K562 (cell line): ENCODE measurements around the gene CMTM1. TPM values are rescaled to one million over a fixed set of nuclear protein-coding genes. Genes with fewer than 3 reads are reported as not detected.

Source experiments
- TAF1 ChIP-seq: IDR thresholded peaks from 2 replicates; pipeline ENCODE4 v1.6.1; 2011; ENCODE audit warnings: mild to moderate bottlenecking, low read length, moderate library complexity; ENCODE audit not compliant: insufficient read depth, control insufficient read depth, severe bottlenecking; ENCODE audit errors: extremely low read depth
- ZKSCAN8 ChIP-seq: fragments of 200-800 bp; sonication (Bioruptor generic); IDR thresholded peaks from 2 replicates; pipeline ENCODE4 v1.6.1; 2016; ENCODE audit warnings: missing genetic modification characterization, missing compliant biosample characterization
- ZNF707 ChIP-seq: fragments of 250-450 bp; sonication (Bioruptor Pico); conservative IDR thresholded peaks from 2 replicates; pipeline ENCODE4 v1.8.0; 2022; ENCODE audit warnings: inconsistent platforms, mild to moderate bottlenecking, moderate library complexity
- polyA plus RNA-seq, 8 experiments: library from polyadenylated mRNA; depleted of rRNA in 4 of 8; stranded (reverse) in 5 of 8; unstranded in 3 of 8; fragments of >200 nt; fragmentation: Nextera tagmentation in 2 of 8; fragmentation: Illumina TruSeq in 1 of 8; extraction: Ambion mirVana in 2 of 8; extraction: Trizol in 1 of 8; gene quantifications; 2 replicates each; pipeline versions ENCODE4 v1.2.1 to v1.2.3, GENCODE V29; 2011 to 2014; ENCODE audit warnings: inconsistent platforms in 1 of 8, missing spikeins in 1 of 8
- total RNA-seq, 7 experiments: library from RNA; depleted of rRNA in 6 of 7; stranded (reverse); fragments of >200 nt in 6 of 7; fragmentation: Illumina TruSeq in 2 of 7; extraction: Trizol in 2 of 7; gene quantifications; 2 replicates each; pipeline versions ENCODE4 v1.2.1 to v1.2.3, GENCODE V29; 2011 to 2021; ENCODE audit warnings: low replicate concordance in 1 of 7
- TF ChIP-seq, protein P1 (sequence below): fragments of 450-650 bp; IDR thresholded peaks from 2 replicates; pipeline ENCODE4 v1.6.1; 2016; ENCODE audit warnings: mild to moderate bottlenecking, moderate library complexity
- TF ChIP-seq, protein P2 (sequence below), 3 experiments: fragments of 200-800 bp in 1 of 3; fragments of 250-450 bp in 1 of 3; fragments of 450-650 bp in 1 of 3; sonication (Bioruptor Pico) in 1 of 3; sonication (Bioruptor generic) in 1 of 3; formaldehyde crosslinking in 1 of 3; IDR thresholded peaks; 2 replicates each; pipeline versions ENCODE4 v1.6.1 to v1.8.0; 2016 to 2022; ENCODE audit warnings: mild to moderate bottlenecking in 2 of 3, missing genetic modification characterization in 2 of 3, missing compliant biosample characterization in 1 of 3, moderate library complexity in 1 of 3

Gene CMTM1
- total and polyA plus RNA-seq, 9 of the 15 experiments (the other 6 are each of a cell fraction or from before 2014, with no cell fraction given), result 0.25 to 2.6 (median 1.1) TPM; not detected in 2

DNA sequence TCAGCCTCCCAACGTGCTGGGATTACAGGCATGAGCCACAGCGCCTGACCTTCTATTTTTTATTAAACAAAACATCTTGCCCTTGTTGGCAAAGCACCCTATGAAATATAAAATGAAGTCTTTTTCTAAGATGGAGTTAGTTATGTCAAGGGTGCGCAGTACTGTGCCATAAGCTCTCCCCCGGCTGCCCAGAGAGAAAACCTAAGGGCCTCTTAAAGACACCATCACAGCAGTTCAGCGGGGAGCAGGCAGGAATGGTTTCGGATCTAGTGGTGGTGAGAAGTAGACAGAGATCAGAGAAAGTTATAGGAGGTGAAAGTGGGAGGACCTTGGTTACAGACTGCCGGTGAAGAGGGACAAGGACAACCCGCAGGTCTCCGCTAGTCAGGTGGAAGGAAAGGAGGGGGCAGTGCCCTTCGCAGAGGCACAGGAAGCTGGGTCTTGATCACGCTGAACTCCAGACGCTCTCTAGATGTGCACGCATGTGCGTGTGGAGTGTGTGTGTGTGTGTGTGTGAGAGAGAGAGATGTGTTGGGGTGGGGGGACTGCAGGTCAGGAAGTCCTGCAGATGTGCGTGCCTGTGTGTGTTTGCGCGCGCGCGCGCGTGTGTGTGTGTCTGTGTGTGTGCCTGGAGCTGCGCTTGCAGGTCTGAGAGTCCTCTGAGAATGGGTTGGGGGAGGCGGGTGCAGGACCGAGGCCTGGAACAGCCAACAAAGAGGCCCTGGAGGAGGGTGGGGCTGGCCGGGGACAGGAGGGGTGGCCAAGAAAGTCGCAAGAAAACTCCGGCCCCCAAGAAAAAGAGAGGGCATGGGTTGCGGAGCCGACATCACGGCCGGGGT lies 37.5 kb downstream of the CMTM1 start (continued):
- TF ChIP-seq, protein P1, sequence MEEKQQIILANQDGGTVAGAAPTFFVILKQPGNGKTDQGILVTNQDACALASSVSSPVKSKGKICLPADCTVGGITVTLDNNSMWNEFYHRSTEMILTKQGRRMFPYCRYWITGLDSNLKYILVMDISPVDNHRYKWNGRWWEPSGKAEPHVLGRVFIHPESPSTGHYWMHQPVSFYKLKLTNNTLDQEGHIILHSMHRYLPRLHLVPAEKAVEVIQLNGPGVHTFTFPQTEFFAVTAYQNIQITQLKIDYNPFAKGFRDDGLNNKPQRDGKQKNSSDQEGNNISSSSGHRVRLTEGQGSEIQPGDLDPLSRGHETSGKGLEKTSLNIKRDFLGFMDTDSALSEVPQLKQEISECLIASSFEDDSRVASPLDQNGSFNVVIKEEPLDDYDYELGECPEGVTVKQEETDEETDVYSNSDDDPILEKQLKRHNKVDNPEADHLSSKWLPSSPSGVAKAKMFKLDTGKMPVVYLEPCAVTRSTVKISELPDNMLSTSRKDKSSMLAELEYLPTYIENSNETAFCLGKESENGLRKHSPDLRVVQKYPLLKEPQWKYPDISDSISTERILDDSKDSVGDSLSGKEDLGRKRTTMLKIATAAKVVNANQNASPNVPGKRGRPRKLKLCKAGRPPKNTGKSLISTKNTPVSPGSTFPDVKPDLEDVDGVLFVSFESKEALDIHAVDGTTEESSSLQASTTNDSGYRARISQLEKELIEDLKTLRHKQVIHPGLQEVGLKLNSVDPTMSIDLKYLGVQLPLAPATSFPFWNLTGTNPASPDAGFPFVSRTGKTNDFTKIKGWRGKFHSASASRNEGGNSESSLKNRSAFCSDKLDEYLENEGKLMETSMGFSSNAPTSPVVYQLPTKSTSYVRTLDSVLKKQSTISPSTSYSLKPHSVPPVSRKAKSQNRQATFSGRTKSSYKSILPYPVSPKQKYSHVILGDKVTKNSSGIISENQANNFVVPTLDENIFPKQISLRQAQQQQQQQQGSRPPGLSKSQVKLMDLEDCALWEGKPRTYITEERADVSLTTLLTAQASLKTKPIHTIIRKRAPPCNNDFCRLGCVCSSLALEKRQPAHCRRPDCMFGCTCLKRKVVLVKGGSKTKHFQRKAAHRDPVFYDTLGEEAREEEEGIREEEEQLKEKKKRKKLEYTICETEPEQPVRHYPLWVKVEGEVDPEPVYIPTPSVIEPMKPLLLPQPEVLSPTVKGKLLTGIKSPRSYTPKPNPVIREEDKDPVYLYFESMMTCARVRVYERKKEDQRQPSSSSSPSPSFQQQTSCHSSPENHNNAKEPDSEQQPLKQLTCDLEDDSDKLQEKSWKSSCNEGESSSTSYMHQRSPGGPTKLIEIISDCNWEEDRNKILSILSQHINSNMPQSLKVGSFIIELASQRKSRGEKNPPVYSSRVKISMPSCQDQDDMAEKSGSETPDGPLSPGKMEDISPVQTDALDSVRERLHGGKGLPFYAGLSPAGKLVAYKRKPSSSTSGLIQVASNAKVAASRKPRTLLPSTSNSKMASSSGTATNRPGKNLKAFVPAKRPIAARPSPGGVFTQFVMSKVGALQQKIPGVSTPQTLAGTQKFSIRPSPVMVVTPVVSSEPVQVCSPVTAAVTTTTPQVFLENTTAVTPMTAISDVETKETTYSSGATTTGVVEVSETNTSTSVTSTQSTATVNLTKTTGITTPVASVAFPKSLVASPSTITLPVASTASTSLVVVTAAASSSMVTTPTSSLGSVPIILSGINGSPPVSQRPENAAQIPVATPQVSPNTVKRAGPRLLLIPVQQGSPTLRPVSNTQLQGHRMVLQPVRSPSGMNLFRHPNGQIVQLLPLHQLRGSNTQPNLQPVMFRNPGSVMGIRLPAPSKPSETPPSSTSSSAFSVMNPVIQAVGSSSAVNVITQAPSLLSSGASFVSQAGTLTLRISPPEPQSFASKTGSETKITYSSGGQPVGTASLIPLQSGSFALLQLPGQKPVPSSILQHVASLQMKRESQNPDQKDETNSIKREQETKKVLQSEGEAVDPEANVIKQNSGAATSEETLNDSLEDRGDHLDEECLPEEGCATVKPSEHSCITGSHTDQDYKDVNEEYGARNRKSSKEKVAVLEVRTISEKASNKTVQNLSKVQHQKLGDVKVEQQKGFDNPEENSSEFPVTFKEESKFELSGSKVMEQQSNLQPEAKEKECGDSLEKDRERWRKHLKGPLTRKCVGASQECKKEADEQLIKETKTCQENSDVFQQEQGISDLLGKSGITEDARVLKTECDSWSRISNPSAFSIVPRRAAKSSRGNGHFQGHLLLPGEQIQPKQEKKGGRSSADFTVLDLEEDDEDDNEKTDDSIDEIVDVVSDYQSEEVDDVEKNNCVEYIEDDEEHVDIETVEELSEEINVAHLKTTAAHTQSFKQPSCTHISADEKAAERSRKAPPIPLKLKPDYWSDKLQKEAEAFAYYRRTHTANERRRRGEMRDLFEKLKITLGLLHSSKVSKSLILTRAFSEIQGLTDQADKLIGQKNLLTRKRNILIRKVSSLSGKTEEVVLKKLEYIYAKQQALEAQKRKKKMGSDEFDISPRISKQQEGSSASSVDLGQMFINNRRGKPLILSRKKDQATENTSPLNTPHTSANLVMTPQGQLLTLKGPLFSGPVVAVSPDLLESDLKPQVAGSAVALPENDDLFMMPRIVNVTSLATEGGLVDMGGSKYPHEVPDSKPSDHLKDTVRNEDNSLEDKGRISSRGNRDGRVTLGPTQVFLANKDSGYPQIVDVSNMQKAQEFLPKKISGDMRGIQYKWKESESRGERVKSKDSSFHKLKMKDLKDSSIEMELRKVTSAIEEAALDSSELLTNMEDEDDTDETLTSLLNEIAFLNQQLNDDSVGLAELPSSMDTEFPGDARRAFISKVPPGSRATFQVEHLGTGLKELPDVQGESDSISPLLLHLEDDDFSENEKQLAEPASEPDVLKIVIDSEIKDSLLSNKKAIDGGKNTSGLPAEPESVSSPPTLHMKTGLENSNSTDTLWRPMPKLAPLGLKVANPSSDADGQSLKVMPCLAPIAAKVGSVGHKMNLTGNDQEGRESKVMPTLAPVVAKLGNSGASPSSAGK, result peak; percentile 33; the same call in 1 of the 2 replicates
- TF ChIP-seq ZNF707 (CRISPR knock-in tag), result peak; percentile 61; the same call in 1 of the 2 replicates
- peak; percentile 5 for TF ChIP-seq TAF1
- peak; percentile 78; the same call in 1 of the 2 replicates for TF ChIP-seq ZKSCAN8
- TF ChIP-seq, protein P2, sequence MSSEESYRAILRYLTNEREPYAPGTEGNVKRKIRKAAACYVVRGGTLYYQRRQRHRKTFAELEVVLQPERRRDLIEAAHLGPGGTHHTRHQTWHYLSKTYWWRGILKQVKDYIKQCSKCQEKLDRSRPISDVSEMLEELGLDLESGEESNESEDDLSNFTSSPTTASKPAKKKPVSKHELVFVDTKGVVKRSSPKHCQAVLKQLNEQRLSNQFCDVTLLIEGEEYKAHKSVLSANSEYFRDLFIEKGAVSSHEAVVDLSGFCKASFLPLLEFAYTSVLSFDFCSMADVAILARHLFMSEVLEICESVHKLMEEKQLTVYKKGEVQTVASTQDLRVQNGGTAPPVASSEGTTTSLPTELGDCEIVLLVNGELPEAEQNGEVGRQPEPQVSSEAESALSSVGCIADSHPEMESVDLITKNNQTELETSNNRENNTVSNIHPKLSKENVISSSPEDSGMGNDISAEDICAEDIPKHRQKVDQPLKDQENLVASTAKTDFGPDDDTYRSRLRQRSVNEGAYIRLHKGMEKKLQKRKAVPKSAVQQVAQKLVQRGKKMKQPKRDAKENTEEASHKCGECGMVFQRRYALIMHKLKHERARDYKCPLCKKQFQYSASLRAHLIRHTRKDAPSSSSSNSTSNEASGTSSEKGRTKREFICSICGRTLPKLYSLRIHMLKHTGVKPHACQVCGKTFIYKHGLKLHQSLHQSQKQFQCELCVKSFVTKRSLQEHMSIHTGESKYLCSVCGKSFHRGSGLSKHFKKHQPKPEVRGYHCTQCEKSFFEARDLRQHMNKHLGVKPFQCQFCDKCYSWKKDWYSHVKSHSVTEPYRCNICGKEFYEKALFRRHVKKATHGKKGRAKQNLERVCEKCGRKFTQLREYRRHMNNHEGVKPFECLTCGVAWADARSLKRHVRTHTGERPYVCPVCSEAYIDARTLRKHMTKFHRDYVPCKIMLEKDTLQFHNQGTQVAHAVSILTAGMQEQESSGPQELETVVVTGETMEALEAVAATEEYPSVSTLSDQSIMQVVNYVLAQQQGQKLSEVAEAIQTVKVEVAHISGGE (CRISPR knock-in tag; IDR thresholded peaks at IDR 0.05), result 0 out of 6 replicates have a peak, but pooled peaks of 1 of the 3 experiments have one; percentile 50
